H1 (cell line): ENCODE results near the gene CHST12. TPM values are rescaled to one million over a fixed set of nuclear protein-coding genes. Genes with fewer than 3 reads are reported as not detected.

Experiments
- CTCF ChIA-PET: fragments of 300-600 bp; sonication (Branson Sonifier 250); formaldehyde crosslinking; loops from one replicate; lab custom pipeline; 2021; ENCODE audit not compliant: partially characterized antibody; lab: Charles Lee
- POLR2A ChIA-PET: fragments of 300-600 bp; sonication (Branson Sonifier 250); formaldehyde crosslinking; loops from one replicate; lab custom pipeline; 2021; ENCODE audit warnings: inconsistent platforms; ENCODE audit not compliant: partially characterized antibody; lab: Charles Lee
- DNase-seq, 2 experiments: peaks; one replicate each; pipeline versions ENCODE4 v3.0.0 to v3.0.0-alpha.2; 2010 to 2022; ENCODE audit warnings: low spot score in 2 of 2, low read depth in 1 of 2, mixed read lengths in 1 of 2
- FAIRE-seq: peaks from 2 replicates; lab custom pipeline; 2011; peaks lifted over from hg19 to GRCh38; lab: Jason Lieb, UNC
- H2AFZ ChIP-seq: 2 replicates; pipeline ENCODE4 v1.8.1; 2012; ENCODE audit warnings: low read length, inconsistent platforms
- H2AK5ac ChIP-seq: 2 replicates; pipeline ENCODE4 v1.6.1; 2013; ENCODE audit warnings: low read depth, low read length
- H2BK120ac ChIP-seq: replicated peaks from 2 replicates; pipeline ENCODE3; 2013; ENCODE audit warnings: low read depth, low read length, inconsistent platforms
- H2BK12ac ChIP-seq: 2 replicates; pipeline ENCODE4 v1.6.1; 2013; ENCODE audit warnings: low read depth, low read length
- H2BK15ac ChIP-seq: 2 replicates; pipeline ENCODE4 v1.6.1; 2013; ENCODE audit warnings: low read length
- H2BK20ac ChIP-seq: 2 replicates; pipeline ENCODE4 v1.6.1; 2013; ENCODE audit warnings: low read length
- H2BK5ac ChIP-seq: 2 replicates; pipeline ENCODE4 v1.6.1; 2013; ENCODE audit warnings: low read depth, low read length
- H3K14ac ChIP-seq: 2 replicates; pipeline ENCODE4 v1.6.1; 2013; ENCODE audit warnings: inconsistent platforms; ENCODE audit not compliant: insufficient read length
- H3K18ac ChIP-seq: 2 replicates; pipeline ENCODE4 v1.6.1; 2013; ENCODE audit warnings: low read length; ENCODE audit errors: extremely low read depth
- H3K23ac ChIP-seq: 2 replicates; pipeline ENCODE4 v1.6.1; 2013; ENCODE audit warnings: inconsistent platforms; ENCODE audit not compliant: insufficient read length
- H3K23me2 ChIP-seq: 2 replicates; pipeline ENCODE4 v1.6.1; 2013; ENCODE audit warnings: low read depth, low read length
- H3K27ac ChIP-seq: 2 replicates; pipeline ENCODE4 v1.6.1; 2011; ENCODE audit warnings: low read depth, low read length, inconsistent platforms
- H3K27me3 ChIP-seq, 4 experiments: replicated peaks in 1 of 4; 1 replicate in 1 of 4; 2 replicates in 3 of 4; pipeline versions ENCODE4 v1.6.1 to v1.8.1; 2011 to 2013; ENCODE audit warnings: low read length in 3 of 4, mild to moderate bottlenecking in 3 of 4, inconsistent platforms in 2 of 4, mixed read lengths in 2 of 4, moderate library complexity in 1 of 4; ENCODE audit not compliant: control insufficient read depth in 3 of 4, insufficient read depth in 3 of 4; ENCODE audit errors: extremely low read depth in 1 of 4
- H3K36me3 ChIP-seq, 4 experiments: 2 replicates each; pipeline versions ENCODE4 v1.6.1 to v1.8.1; 2011 to 2013; ENCODE audit warnings: mild to moderate bottlenecking in 4 of 4, low read length in 3 of 4, moderate library complexity in 2 of 4, control low read depth in 1 of 4, inconsistent platforms in 1 of 4; ENCODE audit not compliant: insufficient read depth in 4 of 4, control insufficient read depth in 2 of 4
- H3K4ac ChIP-seq: replicated peaks from 2 replicates; pipeline ENCODE3; 2013; ENCODE audit warnings: low read length, low read depth, mixed read lengths, inconsistent platforms; ENCODE audit not compliant: insufficient read length
- H3K4me1 ChIP-seq, 4 experiments: replicated peaks in 1 of 4; 1 replicate in 1 of 4; 2 replicates in 3 of 4; pipeline versions ENCODE4 v1.6.1 to v1.8.1; 2011 to 2013; ENCODE audit warnings: low read length in 3 of 4, inconsistent platforms in 2 of 4, mixed read lengths in 1 of 4; ENCODE audit not compliant: insufficient read depth in 4 of 4, control insufficient read depth in 3 of 4
- H3K4me2 ChIP-seq, 2 experiments: 2 replicates each; pipeline versions ENCODE4 v1.6.1 to v1.8.1; 2011 to 2013; ENCODE audit warnings: low read depth in 2 of 2, low read length in 2 of 2, control low read depth in 1 of 2, inconsistent platforms in 1 of 2, mild to moderate bottlenecking in 1 of 2; ENCODE audit not compliant: insufficient read depth in 1 of 2
- H3K4me3 ChIP-seq, 4 experiments: fragments of 200-600, 300-600 bp in 1 of 4; sonication (generic), shearing (Covaris generic), sonication (Bioruptor Twin) in 1 of 4; 2 replicates each; pipeline versions ENCODE4 v1.5.1 to v1.8.1; 2011 to 2016; ENCODE audit warnings: low read length in 4 of 4, low read depth in 3 of 4, control low read depth in 2 of 4, inconsistent platforms in 2 of 4, mild to moderate bottlenecking in 2 of 4, mixed read lengths in 1 of 4, moderate library complexity in 1 of 4; ENCODE audit not compliant: insufficient read depth in 2 of 4; ENCODE audit errors: extremely low read depth in 1 of 4
- H3K56ac ChIP-seq: replicated peaks from 2 replicates; pipeline ENCODE3; 2013; ENCODE audit warnings: low read depth, mild to moderate bottlenecking, mixed read lengths, low read length, inconsistent platforms; ENCODE audit not compliant: insufficient read length
- H3K79me1 ChIP-seq: 2 replicates; pipeline ENCODE4 v1.6.1; 2013; ENCODE audit warnings: low read depth, low read length, control low read depth
- H3K79me2 ChIP-seq, 2 experiments: 2 replicates each; pipeline versions ENCODE4 v1.6.1 to v1.8.1; 2012 to 2013; ENCODE audit warnings: low read length in 2 of 2, mild to moderate bottlenecking in 2 of 2, inconsistent platforms in 1 of 2; ENCODE audit not compliant: insufficient read depth in 2 of 2, control insufficient read depth in 1 of 2
- H3K9ac ChIP-seq, 4 experiments: replicated peaks in 1 of 4; 1 replicate in 1 of 4; 2 replicates in 3 of 4; pipeline versions ENCODE4 v1.6.1 to v1.8.1; 2011 to 2013; ENCODE audit warnings: low read depth in 3 of 4, low read length in 3 of 4, control low read depth in 2 of 4, mild to moderate bottlenecking in 2 of 4, moderate library complexity in 2 of 4, inconsistent platforms in 1 of 4; ENCODE audit errors: extremely low read depth in 1 of 4
- H3K9me3 ChIP-seq, 2 experiments: 2 replicates each; pipeline versions ENCODE4 v1.6.1 to v1.8.1; 2012 to 2013; ENCODE audit warnings: mild to moderate bottlenecking in 2 of 2, moderate library complexity in 2 of 2, control low read depth in 1 of 2, inconsistent platforms in 1 of 2, low read depth in 1 of 2, low read length in 1 of 2, mixed read lengths in 1 of 2; ENCODE audit not compliant: insufficient read depth in 2 of 2
- H4K20me1 ChIP-seq, 2 experiments: replicated peaks in 1 of 2; 2 replicates each; pipeline versions ENCODE3 to v1.8.1; 2011 to 2013; ENCODE audit warnings: inconsistent platforms in 2 of 2, low read length in 2 of 2, mild to moderate bottlenecking in 1 of 2; ENCODE audit not compliant: insufficient read depth in 2 of 2, control insufficient read depth in 1 of 2
- H4K5ac ChIP-seq: 2 replicates; pipeline ENCODE4 v1.6.1; 2013; ENCODE audit warnings: low read length, low read depth, mixed read lengths, inconsistent platforms; ENCODE audit not compliant: insufficient read length
- H4K8ac ChIP-seq: 2 replicates; pipeline ENCODE4 v1.8.0; 2013; ENCODE audit warnings: mild to moderate bottlenecking, moderate library complexity, low read length, inconsistent platforms; ENCODE audit not compliant: insufficient read depth; ENCODE audit errors: extremely low read depth
- H4K91ac ChIP-seq: replicated peaks from 2 replicates; pipeline ENCODE3; 2013; ENCODE audit warnings: low read length, mixed read lengths, inconsistent platforms; ENCODE audit not compliant: insufficient read length
- ASH2L ChIP-seq: fragments of 200-600, 300-600 bp; sonication (generic); IDR thresholded peaks from one replicate; pipeline ENCODE4 v1.7.1; 2017; ENCODE audit warnings: low read length
- BACH1 ChIP-seq: IDR thresholded peaks from 2 replicates; pipeline ENCODE4 v1.6.1; 2012; ENCODE audit warnings: low read length, improper control_type of control experiment
- CEBPB ChIP-seq: IDR thresholded peaks from 2 replicates; pipeline ENCODE4 v1.6.1; 2012; ENCODE audit warnings: low read depth, low read length
- GTF2F1 ChIP-seq: IDR thresholded peaks from 2 replicates; pipeline ENCODE4 v1.6.1; 2012; ENCODE audit warnings: low read depth, low read length, improper control_type of control experiment, borderline replicate concordance
- JUND ChIP-seq: IDR thresholded peaks from 2 replicates; pipeline ENCODE4 v1.6.1; 2011; ENCODE audit warnings: mild to moderate bottlenecking, improper control_type of control experiment, low read length
- MAX ChIP-seq: IDR thresholded peaks from 2 replicates; pipeline ENCODE4 v1.6.1; 2012; ENCODE audit warnings: inconsistent platforms
- RAD21 ChIP-seq, 2 experiments: IDR thresholded peaks in 1 of 2; conservative IDR thresholded peaks in 1 of 2; 2 replicates each; pipeline ENCODE4 v1.6.1; 2011; ENCODE audit warnings: low read depth in 2 of 2, low read length in 2 of 2, improper control_type of control experiment in 1 of 2, inconsistent platforms in 1 of 2, mild to moderate bottlenecking in 1 of 2, moderate library complexity in 1 of 2
- SP4 ChIP-seq: IDR thresholded peaks from 2 replicates; pipeline ENCODE4 v1.6.1; 2012; ENCODE audit warnings: low read length, inconsistent platforms
- WGBS, 2 experiments: shearing (Covaris generic) in 1 of 2; methylation state at CpG; one replicate each; pipeline versions ENCODE4 v1.1.6 to v1.1.7; 2013 to 2015; ENCODE audit warnings: low lambda C conversion rate in 2 of 2, mixed read lengths in 2 of 2, inconsistent platforms in 1 of 2, low coverage in 1 of 2, missing lambda C conversion rate in 1 of 2; ENCODE audit not compliant: insufficient replicate concordance in 2 of 2, insufficient coverage in 1 of 2, insufficient read length in 1 of 2; ENCODE audit errors: extremely low coverage in 1 of 2, missing lambda C conversion rate in 1 of 2; 5-methylcytosine and 5-hydroxymethylcytosine counted together
- polyA plus RNA-seq, 7 experiments: library from polyadenylated mRNA; depleted of rRNA in 3 of 7; stranded (reverse) in 5 of 7; unstranded in 2 of 7; fragments of >200 nt in 5 of 7; fragments of 200-250 nt in 2 of 7; gene quantifications; 1 replicate in 5 of 7; 2 replicates in 1 of 7; 4 replicates in 1 of 7; pipeline versions ENCODE4 v1.2.1 to v1.2.3, GENCODE V29; 2011 to 2013; ENCODE audit warnings: missing spikeins in 2 of 7, mixed read lengths in 2 of 7
- total RNA-seq: library from RNA; stranded (reverse); fragmentation: NEBNext Ultra II Directional; extraction: Animal tissue kit (Norgen Biotek cat#: 25700); gene quantifications from 2 replicates; pipeline ENCODE4 v1.2.1, GENCODE V29; 2021

Gene CHST12
- total and polyA plus RNA-seq, 2 of the 8 experiments (the other 6 are each of a cell fraction or from before 2014, with no cell fraction given): 13.4 to 24.1 TPM

- no peak for FAIRE-seq
These were observed 31.7 kb downstream of the CHST12 start for GRCh38 chr7:2435146-2435545.

More at GRCh38 chr7:2435146-2435545, 31.7 kb downstream of the CHST12 start:
- no peak overlapping the region for H3K14ac ChIP-seq
- peaks cover 0 to 2% of the 10 kb centered on the region in 2 experiments; a peak in 1 of 4 replicates for H3K79me2 ChIP-seq
- CTCF ChIA-PET: interaction anchor here (0.8 to 14.6 kb wide), 7 partner anchors 10 to 282 kb away, joined by 3 to 119 read pairs (median 3); no protein-coding TSS in a partner anchor
- no peak overlapping the region for H2BK20ac ChIP-seq
- H2BK120ac ChIP-seq: no peak overlapping the region
- no peak overlapping the region for H3K18ac ChIP-seq
- POLR2A ChIA-PET: interaction anchor here (0.6 to 1.7 kb wide), 2 partner anchors 51 to 108 kb away, joined by 3 to 5 read pairs; no protein-coding TSS in a partner anchor
- H4K91ac ChIP-seq: no peak overlapping the region
- no peak overlapping the region for H3K4me3 ChIP-seq
- no peak overlapping the region for H3K9ac ChIP-seq
- H4K5ac ChIP-seq: no peak overlapping the region
- peaks cover 0 to 11% of the 10 kb centered on the region in 2 experiments for H4K20me1 ChIP-seq
- WGBS, 2 experiments: 87% methylated on average over 5 of the region's 5 CpGs; no CpG with 5 or more reads in 1 of the 2 experiments
- H3K9me3 ChIP-seq: no peaks in the 10 kb centered on the region
- no peak for TF ChIP-seq RAD21 (IDR thresholded peaks at IDR 0.05 in 1 of 2, conservative IDR thresholded peaks at IDR 0.05 in 1 of 2; ENCODE audit: low read depth in 2 of 2, low read length in 2 of 2)
- no peak for TF ChIP-seq CEBPB
- no peak for TF ChIP-seq BACH1
- TF ChIP-seq MAX: no peak
- TF ChIP-seq GTF2F1: no peak
- TF ChIP-seq SP4: no peak
- TF ChIP-seq JUND: no peak
- TF ChIP-seq ASH2L: no peak
- H3K23ac ChIP-seq: no peak overlapping the region
- H3K4ac ChIP-seq: no peak overlapping the region
- no peak overlapping the region for H2BK15ac ChIP-seq
- H2AK5ac ChIP-seq: no peak overlapping the region
- no peak overlapping the region for H2AFZ ChIP-seq
- no peaks in the 10 kb centered on the region; a peak in 1 of 7 replicates for H3K4me1 ChIP-seq
- no peak for DNase-seq
- no peak overlapping the region for H3K4me2 ChIP-seq
- no peak overlapping the region for H3K27ac ChIP-seq
- peaks cover 3% of the 10 kb centered on the region for H3K79me1 ChIP-seq
- no peak overlapping the region for H4K8ac ChIP-seq
- H3K23me2 ChIP-seq: no peaks in the 10 kb centered on the region
- H2BK5ac ChIP-seq: no peak overlapping the region
- H2BK12ac ChIP-seq: no peak overlapping the region
- no peak overlapping the region for H3K56ac ChIP-seq
- H3K36me3 ChIP-seq: peaks cover 0 to 17% (median 10%) of the 10 kb centered on the region in 4 experiments; a peak in 5 of 8 replicates
- no peaks in the 10 kb centered on the region for H3K27me3 ChIP-seq
